ENCODE measurements around the gene FAM177A1.

- TF ChIP-seq CTCF (IDR thresholded peaks at IDR 0.05) (no peak), EZH2 (IDR thresholded peaks at IDR 0.05) (no peak), EZH2phosphoT487 (IDR thresholded peaks at IDR 0.05) (no peak)
Observed at GRCh38 chr14:35001621-35002020, 44.5 kb upstream of the FAM177A1 start.
